Osteocyte (in vitro differentiated cells): Measurements from ENCODE around the gene DEPDC7. TPM values are rescaled to one million over a fixed set of nuclear protein-coding genes. Genes with fewer than 3 reads are reported as not detected.

ENCODE experiments used
- DNase-seq: peaks from one replicate; pipeline ENCODE4 v3.0.0; 2021; ENCODE audit warnings: mixed read lengths; ENCODE audit not compliant: unreplicated experiment; ENCODE audit errors: extremely low spot score
- H3K27ac Mint-ChIP-seq: one replicate; pipeline ENCODE4 v1.8.0; 2021; ENCODE audit warnings: mild to moderate bottlenecking, mixed read lengths; ENCODE audit not compliant: unreplicated experiment
- H3K27me3 Mint-ChIP-seq: one replicate; pipeline ENCODE4 v1.8.0; 2021; ENCODE audit warnings: mixed read lengths; ENCODE audit not compliant: unreplicated experiment
- H3K36me3 Mint-ChIP-seq: one replicate; pipeline ENCODE4 v1.8.0; 2021; ENCODE audit warnings: mixed read lengths; ENCODE audit not compliant: unreplicated experiment
- H3K4me1 Mint-ChIP-seq: one replicate; pipeline ENCODE4 v1.8.0; 2021; ENCODE audit warnings: mixed read lengths; ENCODE audit not compliant: unreplicated experiment
- H3K4me3 Mint-ChIP-seq: one replicate; pipeline ENCODE4 v1.8.0; 2021; ENCODE audit warnings: mild to moderate bottlenecking, moderate library complexity, mixed read lengths; ENCODE audit not compliant: unreplicated experiment
- H3K9me3 Mint-ChIP-seq: one replicate; pipeline ENCODE4 v1.8.0; 2021; ENCODE audit warnings: mixed read lengths; ENCODE audit not compliant: unreplicated experiment
- total RNA-seq: library from RNA; stranded (reverse); gene quantifications from 2 replicates; pipeline ENCODE4 v1.2.1, GENCODE V29; 2021
- TF ChIP-seq, protein P1 (sequence below): fragments of 200-600 bp; sonication (generic); IDR thresholded peaks from 2 replicates; pipeline ENCODE4 v1.5.0; 2021; ENCODE audit warnings: antibody characterized with exemption, mild to moderate bottlenecking, moderate library complexity

DEPDC7 gene
- total RNA-seq, 1 donor from 2014 or later = 2.9 TPM

DNA sequence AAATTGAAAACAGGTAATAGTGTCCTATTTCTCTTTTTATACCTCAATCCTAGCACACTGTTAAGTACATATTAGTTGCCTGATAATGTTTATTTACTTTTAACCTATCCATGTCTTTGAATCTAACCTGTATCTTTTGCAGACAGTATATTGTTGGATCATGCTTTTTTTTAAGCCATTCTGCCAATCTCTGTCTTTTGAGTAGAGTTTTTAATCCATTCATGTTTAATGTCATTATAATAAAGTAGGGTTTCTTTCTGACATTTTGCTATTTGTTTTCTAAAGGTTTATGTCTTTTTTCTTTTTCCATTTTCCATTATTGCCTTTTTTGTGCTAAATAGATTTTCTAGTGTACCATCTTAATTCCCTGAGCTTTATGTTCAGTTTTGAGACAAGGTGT is 23.8 kb upstream of the DEPDC7 start:
- Mint-ChIP-seq H3K36me3 (no peaks in the 10 kb centered on the region), H3K4me1 (no peaks in the 10 kb centered on the region), H3K27me3 (peaks cover 6% of the 10 kb centered on the region), H3K27ac (no peak overlapping the region), H3K9me3 (peaks cover 18% of the 10 kb centered on the region), H3K4me3 (no peak overlapping the region)
- no peak for DNase-seq
- TF ChIP-seq, protein P1, sequence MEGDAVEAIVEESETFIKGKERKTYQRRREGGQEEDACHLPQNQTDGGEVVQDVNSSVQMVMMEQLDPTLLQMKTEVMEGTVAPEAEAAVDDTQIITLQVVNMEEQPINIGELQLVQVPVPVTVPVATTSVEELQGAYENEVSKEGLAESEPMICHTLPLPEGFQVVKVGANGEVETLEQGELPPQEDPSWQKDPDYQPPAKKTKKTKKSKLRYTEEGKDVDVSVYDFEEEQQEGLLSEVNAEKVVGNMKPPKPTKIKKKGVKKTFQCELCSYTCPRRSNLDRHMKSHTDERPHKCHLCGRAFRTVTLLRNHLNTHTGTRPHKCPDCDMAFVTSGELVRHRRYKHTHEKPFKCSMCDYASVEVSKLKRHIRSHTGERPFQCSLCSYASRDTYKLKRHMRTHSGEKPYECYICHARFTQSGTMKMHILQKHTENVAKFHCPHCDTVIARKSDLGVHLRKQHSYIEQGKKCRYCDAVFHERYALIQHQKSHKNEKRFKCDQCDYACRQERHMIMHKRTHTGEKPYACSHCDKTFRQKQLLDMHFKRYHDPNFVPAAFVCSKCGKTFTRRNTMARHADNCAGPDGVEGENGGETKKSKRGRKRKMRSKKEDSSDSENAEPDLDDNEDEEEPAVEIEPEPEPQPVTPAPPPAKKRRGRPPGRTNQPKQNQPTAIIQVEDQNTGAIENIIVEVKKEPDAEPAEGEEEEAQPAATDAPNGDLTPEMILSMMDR = no peak

DNA sequence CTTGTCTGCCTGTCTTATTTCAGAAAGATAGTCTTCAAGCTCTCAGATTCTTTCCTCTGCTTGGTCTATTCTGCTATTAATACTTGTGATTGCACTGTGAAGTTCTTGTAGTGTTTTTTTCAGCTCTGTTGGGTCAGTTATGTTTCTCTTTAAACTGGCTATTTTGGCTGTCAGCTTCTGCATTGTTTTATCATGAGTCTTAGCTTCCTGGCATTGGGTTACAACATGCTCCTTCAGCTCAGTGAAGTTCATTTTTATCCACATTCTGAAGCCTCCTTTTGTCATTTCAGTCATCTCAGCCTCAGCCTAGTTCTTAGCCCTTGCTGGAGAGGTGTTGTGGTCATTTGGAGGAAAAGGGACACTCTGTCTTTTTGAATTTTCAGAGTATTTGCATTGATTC is 15.5 kb upstream of the DEPDC7 start:
- H3K4me3 Mint-ChIP-seq = no peak overlapping the region
- H3K36me3 Mint-ChIP-seq = peaks cover 5% of the 10 kb centered on the region
- TF ChIP-seq, protein P1 = no peak
- DNase-seq = no peak
- H3K9me3 Mint-ChIP-seq = peaks cover 16% of the 10 kb centered on the region
- H3K27ac Mint-ChIP-seq = peak overlapping the region; percentile 76
- H3K27me3 Mint-ChIP-seq = peaks cover 6% of the 10 kb centered on the region
- peaks cover 13% of the 10 kb centered on the region for H3K4me1 Mint-ChIP-seq

DNA sequence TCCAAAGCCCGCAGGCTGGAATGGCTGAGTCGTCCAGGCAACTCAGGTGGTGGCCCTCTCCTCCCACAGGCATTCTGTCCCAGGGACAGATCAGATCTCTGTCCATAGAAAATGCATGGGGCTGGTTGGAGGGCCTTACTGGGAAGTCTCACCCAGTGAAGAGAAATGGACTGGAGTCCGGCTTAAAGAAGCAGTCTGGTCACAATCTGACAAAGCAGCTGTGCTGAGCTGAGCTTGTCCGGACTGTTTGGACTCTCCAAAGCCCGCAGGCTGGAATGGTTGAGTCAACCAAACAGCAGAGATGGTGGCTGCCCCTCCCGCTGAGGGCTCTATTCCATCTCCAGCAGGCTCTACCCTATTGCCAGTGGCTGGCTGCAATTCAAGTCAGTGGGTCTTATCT is 14.4 kb upstream of the DEPDC7 start:
- Mint-ChIP-seq H3K4me1 (peaks cover 13% of the 10 kb centered on the region), H3K27ac (no peak overlapping the region), H3K9me3 (peaks cover 16% of the 10 kb centered on the region), H3K4me3 (no peak overlapping the region), H3K27me3 (peaks cover 2% of the 10 kb centered on the region), H3K36me3 (peaks cover 5% of the 10 kb centered on the region)
- TF ChIP-seq, protein P1 = no peak
- no peak for DNase-seq

DNA sequence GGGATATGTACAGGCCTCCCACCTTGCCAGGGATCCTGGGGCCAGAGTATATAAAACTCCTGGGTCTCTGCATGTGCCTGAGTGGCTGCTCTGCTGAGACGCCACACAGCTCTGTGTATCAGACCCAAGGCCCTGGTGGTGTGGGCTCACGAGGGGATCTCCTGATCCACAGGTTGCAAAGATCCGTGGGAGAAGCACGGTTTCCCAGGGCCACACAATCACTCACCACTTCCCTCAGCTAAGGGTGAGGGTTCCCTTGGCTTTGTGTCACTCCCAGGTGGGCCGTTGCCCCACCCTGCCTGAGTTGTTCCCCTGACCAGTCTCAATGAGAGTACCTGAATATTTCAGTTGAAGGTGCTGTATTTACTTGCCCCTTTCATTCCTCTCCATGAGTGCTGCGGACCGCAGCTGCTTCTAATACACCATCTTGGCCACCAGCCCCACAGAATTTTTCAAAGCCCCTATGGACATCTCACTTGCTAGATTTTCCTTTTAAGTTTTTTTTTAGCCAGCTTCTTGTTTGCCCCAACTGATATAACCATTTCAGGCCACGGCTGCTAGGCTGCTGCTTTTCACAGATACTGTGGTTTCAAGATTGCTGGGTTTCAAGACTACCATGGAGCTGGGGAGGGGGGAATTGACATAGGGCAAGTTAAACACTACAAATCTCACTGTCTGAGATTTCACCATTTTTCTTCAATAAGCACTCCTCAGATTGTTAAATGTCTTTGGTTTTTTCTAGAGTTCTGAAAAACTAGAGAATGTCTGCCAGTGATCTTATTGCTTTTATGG is 13.7 kb upstream of the DEPDC7 start:
- TF ChIP-seq, protein P1 = no peak
- DNase-seq = no peak
- Mint-ChIP-seq H3K4me1 (peaks cover 13% of the 10 kb centered on the region), H3K4me3 (no peak overlapping the region), H3K9me3 (peaks cover 16% of the 10 kb centered on the region), H3K36me3 (peaks cover 5% of the 10 kb centered on the region), H3K27ac (no peak overlapping the region), H3K27me3 (peaks cover 2% of the 10 kb centered on the region)

DNA sequence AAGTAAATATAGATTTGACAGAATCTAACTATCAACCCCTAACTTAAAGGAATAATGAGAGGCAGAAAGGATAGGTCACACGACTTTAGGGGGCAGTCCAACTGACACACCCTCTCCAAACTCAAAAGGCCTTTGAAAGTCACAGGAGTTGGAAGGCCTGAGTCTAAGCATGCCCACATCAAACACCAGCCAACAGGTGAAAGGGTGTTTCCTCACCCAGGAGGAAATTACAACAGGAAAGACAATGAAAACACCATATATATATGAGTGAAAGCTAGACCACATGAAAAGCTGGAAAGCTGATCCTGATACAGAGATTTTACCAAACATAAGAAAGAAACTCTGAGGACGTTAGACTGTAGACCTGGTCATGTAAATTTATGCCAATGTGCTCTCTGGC is 10.5 kb upstream of the DEPDC7 start:
- H3K9me3 Mint-ChIP-seq = peaks cover under 1% of the 10 kb centered on the region
- no peak overlapping the region for H3K27ac Mint-ChIP-seq
- TF ChIP-seq, protein P1 = no peak
- H3K4me3 Mint-ChIP-seq = no peak overlapping the region
- peaks cover 6% of the 10 kb centered on the region for H3K4me1 Mint-ChIP-seq
- no peaks in the 10 kb centered on the region for H3K36me3 Mint-ChIP-seq
- no peak for DNase-seq
- no peaks in the 10 kb centered on the region for H3K27me3 Mint-ChIP-seq
